HL-60 (cell line): ENCODE data around the gene CTNNA3.

Source experiments
- DNase-seq, 2 experiments: peaks; one replicate each; pipeline ENCODE4 v3.0.0-alpha.2; 2010 to 2020; ENCODE audit warnings: low read depth in 1 of 2, low spot score in 1 of 2
- H3K27ac ChIP-seq: fragments of 250-450 bp; sonication (Bioruptor Pico); replicated peaks from 2 replicates; pipeline ENCODE4 v1.5.1; 2020; ENCODE audit warnings: mild to moderate bottlenecking, moderate library complexity
- H3K27me3 ChIP-seq: fragments of 250-450 bp; sonication (Bioruptor Pico); 2 replicates; pipeline ENCODE4 v1.5.1; 2021; ENCODE audit warnings: mild to moderate bottlenecking, moderate library complexity; ENCODE audit not compliant: insufficient read depth, poor library complexity, severe bottlenecking
- H3K4me3 ChIP-seq: replicated peaks from 2 replicates; pipeline ENCODE4 v1.5.1; 2011; ENCODE audit warnings: mild to moderate bottlenecking, control low read depth, low read length; ENCODE audit not compliant: insufficient read depth
- GABPA ChIP-seq: IDR thresholded peaks from 2 replicates; pipeline ENCODE4 v1.6.1; 2012; ENCODE audit warnings: low read depth
- POLR2AphosphoS5 ChIP-seq: IDR thresholded peaks from 2 replicates; pipeline ENCODE4 v1.6.1; 2012; ENCODE audit warnings: low read depth
- SPI1 ChIP-seq: IDR thresholded peaks from 2 replicates; pipeline ENCODE4 v1.6.1; 2012; ENCODE audit warnings: low read depth, mild to moderate bottlenecking, borderline replicate concordance
- TF ChIP-seq, protein P1 (sequence below): IDR thresholded peaks from 2 replicates; pipeline ENCODE4 v1.6.1; 2012; ENCODE audit warnings: low read depth; ENCODE audit not compliant: insufficient replicate concordance
- TF ChIP-seq, protein P2 (sequence below): IDR thresholded peaks from one replicate; pipeline ENCODE4 v1.5.1; 2011; ENCODE audit warnings: low read length, control low read depth, inconsistent platforms; ENCODE audit not compliant: insufficient read depth

CTNNA3 gene

DNA sequence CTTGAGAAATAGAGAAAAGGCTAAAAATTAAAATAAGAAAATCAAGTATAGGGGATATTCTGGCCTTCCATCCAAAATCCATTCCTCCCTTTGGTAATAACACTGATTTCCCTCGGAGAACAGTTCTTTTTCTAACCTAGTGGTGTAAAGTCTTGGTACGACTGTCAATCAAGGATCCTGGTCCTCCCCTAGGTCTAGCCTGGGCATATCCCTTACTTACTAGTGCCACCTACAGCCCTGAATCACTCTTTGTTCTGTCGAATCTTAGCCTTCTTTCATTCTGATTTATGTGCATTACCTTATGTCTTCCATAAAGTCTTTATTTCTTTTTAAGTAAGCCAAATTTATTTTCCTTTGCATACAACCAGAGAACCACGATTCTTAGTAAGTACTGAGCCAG is 1068.8 kb downstream of the CTNNA3 start:
- H3K4me3 ChIP-seq, result no peak overlapping the region
- no peaks in the 10 kb centered on the region for H3K27me3 ChIP-seq
- DNase-seq, result peak in 1 of 2 experiments; percentile 17
- TF ChIP-seq SPI1, result no peak
- no peak overlapping the region for H3K27ac ChIP-seq

DNA sequence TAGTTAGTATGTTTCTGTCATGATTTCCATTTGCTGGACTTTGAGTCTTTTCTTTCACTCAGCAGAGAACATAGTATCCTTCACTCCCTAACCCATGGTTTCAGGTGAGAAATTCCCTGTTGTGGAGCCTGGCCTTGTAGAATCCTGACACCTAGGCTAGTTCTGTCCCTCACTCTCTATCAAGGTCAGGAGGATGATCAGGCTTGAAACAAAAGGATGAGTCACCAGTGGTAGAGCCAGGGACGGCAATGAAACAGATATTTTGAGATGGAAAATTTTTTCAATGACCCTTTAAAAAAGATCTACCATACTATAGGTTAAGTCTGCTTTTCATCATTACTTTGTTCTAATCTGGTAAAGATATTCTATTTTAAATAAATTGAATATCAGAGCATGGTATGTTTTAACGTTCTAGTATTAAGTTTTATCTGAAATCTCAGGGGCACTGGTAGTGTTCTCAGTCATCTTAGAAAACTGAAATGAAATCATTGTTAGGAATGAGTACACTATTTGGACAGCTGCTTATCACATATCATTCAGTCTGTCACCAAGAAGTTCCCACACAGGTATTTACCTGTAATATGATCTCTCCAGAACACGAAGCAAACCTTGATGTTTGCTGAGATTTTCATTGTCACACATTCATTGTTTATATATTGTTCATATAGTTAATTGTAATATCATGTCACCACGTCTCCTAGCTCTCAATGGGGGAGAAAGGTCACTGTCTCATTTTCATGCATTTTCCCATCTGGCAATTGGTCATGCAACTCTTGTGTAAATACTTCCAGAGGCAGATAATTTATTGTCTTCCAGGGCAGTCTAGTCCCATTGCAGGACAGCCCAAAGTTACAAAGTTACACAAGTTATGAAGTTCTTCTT is 1070.0 kb downstream of the CTNNA3 start:
- no peaks in the 10 kb centered on the region for H3K27me3 ChIP-seq
- no peak for DNase-seq
- TF ChIP-seq, protein P1, sequence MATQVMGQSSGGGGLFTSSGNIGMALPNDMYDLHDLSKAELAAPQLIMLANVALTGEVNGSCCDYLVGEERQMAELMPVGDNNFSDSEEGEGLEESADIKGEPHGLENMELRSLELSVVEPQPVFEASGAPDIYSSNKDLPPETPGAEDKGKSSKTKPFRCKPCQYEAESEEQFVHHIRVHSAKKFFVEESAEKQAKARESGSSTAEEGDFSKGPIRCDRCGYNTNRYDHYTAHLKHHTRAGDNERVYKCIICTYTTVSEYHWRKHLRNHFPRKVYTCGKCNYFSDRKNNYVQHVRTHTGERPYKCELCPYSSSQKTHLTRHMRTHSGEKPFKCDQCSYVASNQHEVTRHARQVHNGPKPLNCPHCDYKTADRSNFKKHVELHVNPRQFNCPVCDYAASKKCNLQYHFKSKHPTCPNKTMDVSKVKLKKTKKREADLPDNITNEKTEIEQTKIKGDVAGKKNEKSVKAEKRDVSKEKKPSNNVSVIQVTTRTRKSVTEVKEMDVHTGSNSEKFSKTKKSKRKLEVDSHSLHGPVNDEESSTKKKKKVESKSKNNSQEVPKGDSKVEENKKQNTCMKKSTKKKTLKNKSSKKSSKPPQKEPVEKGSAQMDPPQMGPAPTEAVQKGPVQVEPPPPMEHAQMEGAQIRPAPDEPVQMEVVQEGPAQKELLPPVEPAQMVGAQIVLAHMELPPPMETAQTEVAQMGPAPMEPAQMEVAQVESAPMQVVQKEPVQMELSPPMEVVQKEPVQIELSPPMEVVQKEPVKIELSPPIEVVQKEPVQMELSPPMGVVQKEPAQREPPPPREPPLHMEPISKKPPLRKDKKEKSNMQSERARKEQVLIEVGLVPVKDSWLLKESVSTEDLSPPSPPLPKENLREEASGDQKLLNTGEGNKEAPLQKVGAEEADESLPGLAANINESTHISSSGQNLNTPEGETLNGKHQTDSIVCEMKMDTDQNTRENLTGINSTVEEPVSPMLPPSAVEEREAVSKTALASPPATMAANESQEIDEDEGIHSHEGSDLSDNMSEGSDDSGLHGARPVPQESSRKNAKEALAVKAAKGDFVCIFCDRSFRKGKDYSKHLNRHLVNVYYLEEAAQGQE, result no peak
- TF ChIP-seq SPI1 (no peak), GABPA (no peak), POLR2AphosphoS5 (no peak)
- no peak overlapping the region for H3K4me3 ChIP-seq
- no peak overlapping the region for H3K27ac ChIP-seq

GRCh38 chr10:66622050-66622449 is 1073.9 kb downstream of the CTNNA3 start:
- TF ChIP-seq SPI1 (no peak), POLR2AphosphoS5 (no peak)
- TF ChIP-seq, protein P1, result no peak
- TF ChIP-seq, protein P2, sequence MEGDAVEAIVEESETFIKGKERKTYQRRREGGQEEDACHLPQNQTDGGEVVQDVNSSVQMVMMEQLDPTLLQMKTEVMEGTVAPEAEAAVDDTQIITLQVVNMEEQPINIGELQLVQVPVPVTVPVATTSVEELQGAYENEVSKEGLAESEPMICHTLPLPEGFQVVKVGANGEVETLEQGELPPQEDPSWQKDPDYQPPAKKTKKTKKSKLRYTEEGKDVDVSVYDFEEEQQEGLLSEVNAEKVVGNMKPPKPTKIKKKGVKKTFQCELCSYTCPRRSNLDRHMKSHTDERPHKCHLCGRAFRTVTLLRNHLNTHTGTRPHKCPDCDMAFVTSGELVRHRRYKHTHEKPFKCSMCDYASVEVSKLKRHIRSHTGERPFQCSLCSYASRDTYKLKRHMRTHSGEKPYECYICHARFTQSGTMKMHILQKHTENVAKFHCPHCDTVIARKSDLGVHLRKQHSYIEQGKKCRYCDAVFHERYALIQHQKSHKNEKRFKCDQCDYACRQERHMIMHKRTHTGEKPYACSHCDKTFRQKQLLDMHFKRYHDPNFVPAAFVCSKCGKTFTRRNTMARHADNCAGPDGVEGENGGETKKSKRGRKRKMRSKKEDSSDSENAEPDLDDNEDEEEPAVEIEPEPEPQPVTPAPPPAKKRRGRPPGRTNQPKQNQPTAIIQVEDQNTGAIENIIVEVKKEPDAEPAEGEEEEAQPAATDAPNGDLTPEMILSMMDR, result no peak
- DNase-seq, result no peak
- H3K27ac ChIP-seq, result no peak overlapping the region
- no peak overlapping the region for H3K4me3 ChIP-seq
- no peaks in the 10 kb centered on the region for H3K27me3 ChIP-seq

DNA sequence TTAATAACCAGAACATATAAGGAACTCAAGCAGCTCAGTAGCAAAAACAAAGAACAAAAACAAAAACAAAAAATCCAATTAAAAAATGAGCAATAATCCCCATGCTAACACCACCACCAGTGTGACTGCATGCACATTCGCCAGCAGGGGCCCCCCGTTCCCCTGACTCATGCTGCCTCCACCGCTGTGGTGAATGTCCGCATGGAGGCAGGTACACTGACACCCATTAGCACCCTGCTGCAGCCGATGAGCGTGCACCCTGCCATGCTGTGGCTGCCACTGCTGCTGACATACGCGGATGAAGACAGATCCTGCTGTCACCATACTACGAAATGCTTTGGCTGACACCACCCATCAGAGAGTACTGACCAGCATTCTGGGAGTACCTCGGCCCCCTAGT is 1091.8 kb downstream of the CTNNA3 start:
- Histone ChIP-seq H3K27ac (no peak overlapping the region), H3K4me3 (no peak overlapping the region), H3K27me3 (no peaks in the 10 kb centered on the region)
- no peak for DNase-seq
- no peak for TF ChIP-seq POLR2AphosphoS5
- no peak for TF ChIP-seq GABPA
- no peak for TF ChIP-seq SPI1
- TF ChIP-seq, protein P2, result no peak
- TF ChIP-seq, protein P1, result no peak
